ENCODE results near the gene HMGN4.
"Not testable (repeated sequence)": the region's sequence is repeated elsewhere in the genome, so short reads cannot be mapped to it uniquely, and the experiment has no call there.

Gene HMGN4

GRCh38 chr6:26532699-26533531, 5.3 kb upstream of the HMGN4 start:
- peaks cover 7% of the 10 kb centered on the region for H3K27me3 Mint-ChIP-seq (ENCODE audit: low read depth)
- peak overlapping the region; percentile 94 for H3K27ac Mint-ChIP-seq
- peaks cover 6% of the 10 kb centered on the region for H3K36me3 Mint-ChIP-seq (ENCODE audit: low read depth)
- H3K4me1 Mint-ChIP-seq (ENCODE audit: low read depth) = peaks cover 39% of the 10 kb centered on the region
- H3K9me3 Mint-ChIP-seq = no peaks in the 10 kb centered on the region
- H3K4me3 Mint-ChIP-seq = peak overlapping the region; percentile 99

DNA sequence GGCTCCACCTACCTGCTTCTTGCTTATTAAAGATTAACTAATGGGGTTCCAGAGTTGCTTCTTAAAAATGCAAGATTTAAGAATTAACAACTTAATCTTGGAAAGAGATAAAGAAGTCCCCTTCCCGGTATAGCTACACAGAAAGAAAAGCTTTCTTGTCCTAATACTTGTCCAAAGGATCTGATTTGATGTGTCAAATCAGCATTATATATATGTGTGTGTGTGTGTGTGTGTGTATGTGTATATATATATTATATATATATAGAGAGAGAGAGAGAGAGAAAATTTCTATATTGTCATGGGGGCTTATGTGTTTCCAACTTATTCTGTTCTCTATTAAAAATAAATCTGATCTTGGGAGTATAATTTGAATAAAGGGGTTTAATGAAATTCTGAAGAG, 4.6 kb upstream of the HMGN4 start:
- peaks cover 9% of the 10 kb centered on the region for H3K27me3 Mint-ChIP-seq (ENCODE audit: low read depth)
- H3K36me3 Mint-ChIP-seq (ENCODE audit: low read depth) = peaks cover 9% of the 10 kb centered on the region
- H3K4me3 Mint-ChIP-seq = peak overlapping the region; percentile 99
- peaks cover 41% of the 10 kb centered on the region for H3K4me1 Mint-ChIP-seq (ENCODE audit: low read depth)
- peak overlapping the region; percentile 94 for H3K27ac Mint-ChIP-seq
- H3K9me3 Mint-ChIP-seq = no peaks in the 10 kb centered on the region

DNA sequence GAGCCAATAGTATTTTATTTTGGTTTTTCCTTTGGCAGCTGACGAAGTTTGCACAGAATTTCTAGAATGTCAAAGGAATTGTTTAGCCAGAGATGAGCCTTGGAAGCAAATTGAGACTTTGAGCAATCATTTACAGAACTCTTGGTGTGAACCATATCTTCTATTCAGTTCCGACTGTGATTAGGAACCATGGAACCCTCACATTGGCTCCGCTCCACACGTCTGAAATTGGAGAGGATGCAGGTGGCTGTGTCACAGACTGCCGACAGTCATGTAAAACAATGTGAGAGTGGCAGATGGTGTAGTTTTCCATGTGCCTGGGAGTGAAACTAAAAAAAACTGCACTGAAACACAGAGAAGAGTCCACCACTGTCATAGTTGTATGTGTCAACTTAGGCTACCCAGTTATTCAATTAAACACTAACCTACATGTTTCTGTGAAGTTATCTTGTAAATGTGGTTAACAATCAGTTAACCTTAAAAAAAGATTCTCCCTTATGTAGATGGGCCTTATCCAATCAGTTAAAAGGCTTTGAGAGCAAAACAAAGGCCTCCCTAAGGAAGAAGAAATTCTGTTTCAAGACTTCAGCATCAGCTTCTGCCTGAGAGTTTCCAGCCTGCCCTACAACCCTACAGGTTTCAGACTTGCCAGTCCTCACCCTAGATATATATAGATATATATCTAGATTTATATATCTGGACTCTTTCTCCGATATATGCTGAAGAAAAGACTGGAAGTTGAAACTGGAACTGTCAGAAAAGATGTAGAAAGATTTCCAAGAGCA, 3.3 kb upstream of the HMGN4 start:
- peak overlapping the region; percentile 25 for H3K4me3 Mint-ChIP-seq
- peak overlapping the region; percentile 27 for H3K27ac Mint-ChIP-seq
- H3K4me1 Mint-ChIP-seq (ENCODE audit: low read depth) = peaks cover 48% of the 10 kb centered on the region
- no peaks in the 10 kb centered on the region for H3K9me3 Mint-ChIP-seq
- H3K36me3 Mint-ChIP-seq (ENCODE audit: low read depth) = peaks cover 14% of the 10 kb centered on the region
- peaks cover 9% of the 10 kb centered on the region for H3K27me3 Mint-ChIP-seq (ENCODE audit: low read depth)

- Mint-ChIP-seq H3K27ac (peak overlapping the region; percentile 98), H3K4me1 (ENCODE audit: low read depth) (peaks cover 56% of the 10 kb centered on the region), H3K4me3 (peak overlapping the region; percentile 88), H3K27me3 (ENCODE audit: low read depth) (peaks cover 9% of the 10 kb centered on the region), H3K36me3 (ENCODE audit: low read depth) (peaks cover 26% of the 10 kb centered on the region), H3K9me3 (no peaks in the 10 kb centered on the region)
Measured at GRCh38 chr6:26536571-26537159, 1.5 kb upstream of the HMGN4 start.

DNA sequence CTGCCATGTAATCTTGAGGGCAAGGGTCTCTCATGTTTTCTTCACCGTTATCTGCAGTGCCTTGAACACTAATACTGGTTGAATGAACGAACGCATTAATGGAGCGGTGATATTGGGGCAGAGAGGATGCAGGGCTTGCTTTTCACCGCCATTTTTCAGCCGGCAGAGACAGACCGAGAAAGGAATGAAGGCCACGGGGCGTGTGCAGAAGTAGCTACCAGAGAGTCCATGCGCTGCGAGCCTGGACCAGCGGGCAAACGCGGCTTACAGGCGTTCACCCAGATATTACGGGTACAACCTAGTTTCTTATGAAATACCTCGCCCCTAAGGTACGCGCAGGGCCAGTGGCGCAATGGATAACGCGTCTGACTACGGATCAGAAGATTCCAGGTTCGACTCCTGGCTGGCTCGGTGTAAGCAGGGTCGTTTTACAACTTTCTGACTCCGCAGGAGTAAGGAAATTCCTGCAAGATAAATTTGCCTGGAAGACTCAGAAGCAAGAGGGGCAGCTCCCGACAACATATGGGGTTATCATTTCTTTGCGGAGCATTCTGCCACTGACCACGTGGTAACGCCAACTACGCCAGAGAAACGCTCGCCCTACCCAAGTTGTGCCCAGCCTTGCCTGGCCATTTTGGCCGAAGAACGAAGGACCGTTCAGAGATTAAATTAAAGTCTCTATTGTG, 863 bp upstream of the HMGN4 start:
- peaks cover 27% of the 10 kb centered on the region for H3K36me3 Mint-ChIP-seq (ENCODE audit: low read depth)
- peaks cover 9% of the 10 kb centered on the region for H3K27me3 Mint-ChIP-seq (ENCODE audit: low read depth)
- peak overlapping the region; percentile 98 for H3K27ac Mint-ChIP-seq
- H3K4me1 Mint-ChIP-seq (ENCODE audit: low read depth) = peaks cover 54% of the 10 kb centered on the region
- peak overlapping the region; percentile 88 for H3K4me3 Mint-ChIP-seq
- no peaks in the 10 kb centered on the region for H3K9me3 Mint-ChIP-seq

DNA sequence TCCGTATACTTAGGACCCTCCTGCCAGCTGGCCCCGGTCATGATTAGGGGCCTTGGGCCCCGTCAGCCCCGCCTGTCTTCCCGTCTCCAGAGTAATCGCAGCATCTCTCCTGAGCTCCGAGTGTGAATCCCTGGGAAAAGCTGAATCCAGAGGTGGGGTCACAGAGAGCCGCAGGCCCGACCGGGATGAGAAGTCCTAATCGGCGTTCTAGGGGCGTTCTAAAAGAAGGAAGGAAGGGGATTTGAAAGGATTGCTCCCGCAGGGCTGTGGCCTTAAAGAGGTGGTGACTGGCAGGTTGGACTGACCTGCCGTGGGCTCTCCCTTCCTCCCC, 371 bp downstream of the HMGN4 start:
- H3K27me3 Mint-ChIP-seq (ENCODE audit: low read depth) = peaks cover 5% of the 10 kb centered on the region
- peaks cover 48% of the 10 kb centered on the region for H3K4me1 Mint-ChIP-seq (ENCODE audit: low read depth)
- no peaks in the 10 kb centered on the region for H3K9me3 Mint-ChIP-seq
- peak overlapping the region; percentile 98 for H3K27ac Mint-ChIP-seq
- H3K4me3 Mint-ChIP-seq = peak overlapping the region; percentile 88
- H3K36me3 Mint-ChIP-seq (ENCODE audit: low read depth) = peaks cover 31% of the 10 kb centered on the region

GRCh38 chr6:26539071-26539615, 977 bp downstream of the HMGN4 start:
- H3K27ac Mint-ChIP-seq = peak overlapping the region; percentile 98

GRCh38 chr6:26541579-26541978, 3.4 kb downstream of the HMGN4 start:
- peaks cover 5% of the 10 kb centered on the region for H3K27me3 Mint-ChIP-seq (ENCODE audit: low read depth)
- peaks cover 47% of the 10 kb centered on the region for H3K4me1 Mint-ChIP-seq (ENCODE audit: low read depth)
- no peaks in the 10 kb centered on the region for H3K9me3 Mint-ChIP-seq
- peaks cover 46% of the 10 kb centered on the region for H3K36me3 Mint-ChIP-seq (ENCODE audit: low read depth)
- H3K4me3 Mint-ChIP-seq = no peak overlapping the region
- no peak overlapping the region for H3K27ac Mint-ChIP-seq

More at GRCh38 chr6:26539071-26539615, 977 bp downstream of the HMGN4 start:
- peaks cover 5% of the 10 kb centered on the region for H3K27me3 Mint-ChIP-seq (ENCODE audit: low read depth)
- peaks cover 34% of the 10 kb centered on the region for H3K36me3 Mint-ChIP-seq (ENCODE audit: low read depth)
- H3K9me3 Mint-ChIP-seq = no peaks in the 10 kb centered on the region
- H3K4me3 Mint-ChIP-seq = peak overlapping the region; percentile 88
- H3K4me1 Mint-ChIP-seq (ENCODE audit: low read depth) = peaks cover 47% of the 10 kb centered on the region

GRCh38 chr6:26543953-26544352, 5.8 kb downstream of the HMGN4 start:
- no peak overlapping the region for H3K4me3 Mint-ChIP-seq
- H3K4me1 Mint-ChIP-seq (ENCODE audit: low read depth) = peaks cover 33% of the 10 kb centered on the region
- peaks cover 42% of the 10 kb centered on the region for H3K36me3 Mint-ChIP-seq (ENCODE audit: low read depth)
- H3K27ac Mint-ChIP-seq = no peak overlapping the region
- no peaks in the 10 kb centered on the region for H3K9me3 Mint-ChIP-seq
- no peaks in the 10 kb centered on the region for H3K27me3 Mint-ChIP-seq (ENCODE audit: low read depth)

DNA sequence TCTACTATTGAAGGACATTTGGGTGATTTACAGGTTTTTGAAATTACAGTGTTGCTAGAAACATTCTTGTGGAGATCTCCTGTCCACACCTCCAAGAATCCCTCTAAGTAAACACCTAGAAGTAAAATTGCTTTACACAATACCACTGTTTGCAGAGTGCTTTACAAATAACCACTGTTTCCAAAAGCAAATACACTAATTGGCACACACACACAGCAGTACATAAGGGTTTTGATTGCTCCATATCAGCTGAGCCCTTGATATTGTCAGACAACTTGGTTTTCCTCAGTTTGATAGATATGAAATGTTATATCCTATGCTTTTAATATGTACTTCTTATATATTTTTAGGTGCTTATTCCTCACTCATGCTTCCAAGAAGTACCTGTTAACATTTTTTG, 6.3 kb downstream of the HMGN4 start:
- Mint-ChIP-seq H3K27ac (no peak overlapping the region), H3K4me3 (no peak overlapping the region), H3K36me3 (ENCODE audit: low read depth) (peaks cover 40% of the 10 kb centered on the region)

GRCh38 chr6:26545627-26546026, 7.5 kb downstream of the HMGN4 start:
- peaks cover 28% of the 10 kb centered on the region for H3K4me1 Mint-ChIP-seq (ENCODE audit: low read depth)
- H3K36me3 Mint-ChIP-seq (ENCODE audit: low read depth) = peaks cover 34% of the 10 kb centered on the region
- no peak overlapping the region for H3K27ac Mint-ChIP-seq
- H3K4me3 Mint-ChIP-seq = no peak overlapping the region
- H3K27me3 Mint-ChIP-seq (ENCODE audit: low read depth) = no peaks in the 10 kb centered on the region
- H3K9me3 Mint-ChIP-seq = no peaks in the 10 kb centered on the region

More for the DNA sequence above, 6.3 kb downstream of the HMGN4 start:
- Mint-ChIP-seq H3K4me1 (ENCODE audit: low read depth) (peaks cover 29% of the 10 kb centered on the region), H3K9me3 (no peaks in the 10 kb centered on the region), H3K27me3 (ENCODE audit: low read depth) (no peaks in the 10 kb centered on the region)

GRCh38 chr6:26547363-26547762, 9.2 kb downstream of the HMGN4 start:
- not testable (repeated sequence) for H3K27ac Mint-ChIP-seq; H3K27me3 Mint-ChIP-seq (ENCODE audit: low read depth)

GRCh38 chr6:26550250-26550993, 12.3 kb downstream of the HMGN4 start:
- H3K4me3 Mint-ChIP-seq = peak overlapping the region; percentile 89
- peak overlapping the region; percentile 78 for H3K27ac Mint-ChIP-seq
- H3K9me3 Mint-ChIP-seq = no peaks in the 10 kb centered on the region
- H3K27me3 Mint-ChIP-seq (ENCODE audit: low read depth) = no peaks in the 10 kb centered on the region
- H3K36me3 Mint-ChIP-seq (ENCODE audit: low read depth) = peaks cover 12% of the 10 kb centered on the region
- H3K4me1 Mint-ChIP-seq (ENCODE audit: low read depth) = peaks cover 20% of the 10 kb centered on the region

More at GRCh38 chr6:26547363-26547762, 9.2 kb downstream of the HMGN4 start:
- Mint-ChIP-seq H3K4me1 (ENCODE audit: low read depth) (peaks cover 25% of the 10 kb centered on the region), H3K36me3 (ENCODE audit: low read depth) (peaks cover 26% of the 10 kb centered on the region)
- H3K9me3 Mint-ChIP-seq, H3K4me3 Mint-ChIP-seq: not testable (repeated sequence)

All from T-helper 1 cell treated with Interleukin-12 subunit alpha and Interleukin-12 subunit beta and Interleukin-4 antibody, amounts not matched to agents 30 μg/mL and 1 μg/mL, for 36 hours (primary cell).